Panc1 (cell line): ENCODE data around the gene TBCE. TPM values are rescaled to one million over a fixed set of nuclear protein-coding genes. Genes with fewer than 3 reads are reported as not detected.
"Not testable (repeated sequence)": the region's sequence is repeated elsewhere in the genome, so short reads cannot be mapped to it uniquely, and the experiment has no call there.

Source experiments
- ATAC-seq: fragments of 200-7000 bp; cut with Tn5 transposase; 2 replicates; pipeline ENCODE4 v1.9.1; 2020; ENCODE audit warnings: mild to moderate bottlenecking, moderate library complexity
- BruUV-seq: library from RNA; stranded (reverse); fragments of 400-500 nt; replicated peaks from 2 replicates; lab custom pipeline; 2021; lab: Mats Ljungman, UMichigan
- CTCF ChIA-PET: fragments of 300-600 bp; sonication (Branson Sonifier 250); formaldehyde crosslinking; loops from one replicate; lab custom pipeline; 2022; ENCODE audit warnings: antibody characterized with exemption; lab: Charles Lee
- POLR2A ChIA-PET: fragments of 300-600 bp; sonication (Branson Sonifier 250); formaldehyde crosslinking; loops from one replicate; lab custom pipeline; 2022; ENCODE audit warnings: antibody characterized with exemption; lab: Charles Lee
- DNase-seq: peaks from one replicate; pipeline ENCODE4 v3.0.0-alpha.2; 2010; ENCODE audit warnings: low read depth, low spot score
- H3K27ac ChIP-seq: 2 replicates; pipeline ENCODE4 v1.5.1; 2011; ENCODE audit warnings: mild to moderate bottlenecking, low read length, inconsistent platforms
- H3K27me3 ChIP-seq: fragments of 200-500 bp; sonication (Bioruptor generic); 2 replicates; pipeline ENCODE4 v1.6.0; 2014; ENCODE audit warnings: low read length, inconsistent platforms; ENCODE audit not compliant: control insufficient read depth, insufficient read depth
- H3K36me3 ChIP-seq: fragments of 200-500 bp; sonication (Bioruptor generic); 2 replicates; pipeline ENCODE4 v1.5.1; 2014; ENCODE audit warnings: inconsistent platforms, mild to moderate bottlenecking, low read length, moderate library complexity; ENCODE audit not compliant: control insufficient read depth, insufficient read depth
- H3K4me1 ChIP-seq: 2 replicates; pipeline ENCODE4 v1.5.1; 2011; ENCODE audit warnings: inconsistent platforms, mild to moderate bottlenecking, low read length, moderate library complexity; ENCODE audit not compliant: control insufficient read depth, insufficient read depth
- H3K4me3 ChIP-seq, 2 experiments: 2 replicates each; pipeline ENCODE4 v1.5.1; 2011 to 2012; ENCODE audit warnings: low read depth in 2 of 2, low read length in 2 of 2, mild to moderate bottlenecking in 2 of 2, inconsistent platforms in 1 of 2, moderate library complexity in 1 of 2
- H3K9me3 ChIP-seq: fragments of 200-500 bp; sonication (Bioruptor generic); 2 replicates; pipeline ENCODE4 v1.5.1; 2014; ENCODE audit warnings: low read depth, mild to moderate bottlenecking, inconsistent platforms, low read length, moderate library complexity; ENCODE audit not compliant: control insufficient read depth, insufficient read depth
- POLR2AphosphoS5 ChIP-seq: IDR thresholded peaks from 2 replicates; pipeline ENCODE4 v1.6.1; 2012; ENCODE audit warnings: mild to moderate bottlenecking, low read depth, low read length, moderate library complexity
- SIN3A ChIP-seq: IDR thresholded peaks from 2 replicates; pipeline ENCODE4 v1.6.1; 2012; ENCODE audit warnings: low read depth, mild to moderate bottlenecking, low read length, moderate library complexity, borderline replicate concordance; ENCODE audit not compliant: insufficient read depth
- TCF7L2 ChIP-seq: IDR thresholded peaks from 2 replicates; pipeline ENCODE4 v1.6.1; 2011; ENCODE audit warnings: mild to moderate bottlenecking, low read depth, low read length, inconsistent platforms
- in situ Hi-C: cut with HindIII; loops from 2 replicates; pipeline ENCODE4 v1.10.0; 2016; ENCODE audit warnings: low sequenced_read_pairs, low pct_unique_long_range_greater_than_20kb
- intact Hi-C: fragments of 100-400 bp; cut with micrococcal nuclease; formaldehyde crosslinking; loops from one replicate; pipeline ENCODE4 v1.10.0; 2022; ENCODE audit not compliant: unreplicated experiment
- total RNA-seq: library from RNA; stranded (reverse); gene quantifications from one replicate; pipeline ENCODE4 v1.2.1, GENCODE V29; 2021; ENCODE audit not compliant: unreplicated experiment
- TF ChIP-seq, protein P1 (sequence below): fragments of 450-650 bp; IDR thresholded peaks from 2 replicates; pipeline ENCODE4 v1.5.1; 2017; ENCODE audit warnings: mild to moderate bottlenecking
- TF ChIP-seq, protein P2 (sequence below), 2 experiments: IDR thresholded peaks; 2 replicates each; pipeline ENCODE4 v1.6.1; 2011 to 2012; ENCODE audit warnings: low read depth in 2 of 2, control low read depth in 1 of 2, low read length in 1 of 2, mild to moderate bottlenecking in 1 of 2, moderate library complexity in 1 of 2; ENCODE audit not compliant: insufficient read depth in 1 of 2

TBCE gene
- total RNA-seq, 1 experiment from 2014 or later = 72.0 TPM

DNA sequence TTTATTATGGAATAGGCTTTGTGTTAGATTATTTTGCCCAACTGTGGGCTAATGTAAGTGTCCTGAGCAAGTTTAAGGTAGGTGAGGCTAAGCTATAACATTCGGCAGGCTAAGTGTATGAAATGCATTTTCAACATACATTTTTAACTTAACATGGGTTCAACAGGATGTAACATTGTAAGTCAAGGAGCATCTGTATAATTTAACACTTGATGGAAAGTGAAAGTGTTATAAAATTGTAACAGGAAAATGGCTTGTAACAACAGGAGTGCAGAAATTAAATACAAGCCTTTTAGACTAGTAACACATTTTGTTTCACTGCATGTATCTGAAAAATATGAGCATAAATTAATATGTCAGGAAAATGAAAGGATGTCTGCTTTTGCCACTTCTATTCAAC lies 94.7 kb downstream of the TBCE start:
- no TSS peak for BruUV-seq
- Histone ChIP-seq H3K4me3 (no peak overlapping the region), H3K36me3 (no peaks in the 10 kb centered on the region), H3K9me3 (no peaks in the 10 kb centered on the region), H3K27me3 (no peaks in the 10 kb centered on the region), H3K27ac (no peak overlapping the region), H3K4me1 (no peaks in the 10 kb centered on the region)
- TF ChIP-seq TCF7L2 = no peak
- no peak for TF ChIP-seq SIN3A
- TF ChIP-seq, protein P1, sequence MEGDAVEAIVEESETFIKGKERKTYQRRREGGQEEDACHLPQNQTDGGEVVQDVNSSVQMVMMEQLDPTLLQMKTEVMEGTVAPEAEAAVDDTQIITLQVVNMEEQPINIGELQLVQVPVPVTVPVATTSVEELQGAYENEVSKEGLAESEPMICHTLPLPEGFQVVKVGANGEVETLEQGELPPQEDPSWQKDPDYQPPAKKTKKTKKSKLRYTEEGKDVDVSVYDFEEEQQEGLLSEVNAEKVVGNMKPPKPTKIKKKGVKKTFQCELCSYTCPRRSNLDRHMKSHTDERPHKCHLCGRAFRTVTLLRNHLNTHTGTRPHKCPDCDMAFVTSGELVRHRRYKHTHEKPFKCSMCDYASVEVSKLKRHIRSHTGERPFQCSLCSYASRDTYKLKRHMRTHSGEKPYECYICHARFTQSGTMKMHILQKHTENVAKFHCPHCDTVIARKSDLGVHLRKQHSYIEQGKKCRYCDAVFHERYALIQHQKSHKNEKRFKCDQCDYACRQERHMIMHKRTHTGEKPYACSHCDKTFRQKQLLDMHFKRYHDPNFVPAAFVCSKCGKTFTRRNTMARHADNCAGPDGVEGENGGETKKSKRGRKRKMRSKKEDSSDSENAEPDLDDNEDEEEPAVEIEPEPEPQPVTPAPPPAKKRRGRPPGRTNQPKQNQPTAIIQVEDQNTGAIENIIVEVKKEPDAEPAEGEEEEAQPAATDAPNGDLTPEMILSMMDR = no peak
- TF ChIP-seq, protein P2, sequence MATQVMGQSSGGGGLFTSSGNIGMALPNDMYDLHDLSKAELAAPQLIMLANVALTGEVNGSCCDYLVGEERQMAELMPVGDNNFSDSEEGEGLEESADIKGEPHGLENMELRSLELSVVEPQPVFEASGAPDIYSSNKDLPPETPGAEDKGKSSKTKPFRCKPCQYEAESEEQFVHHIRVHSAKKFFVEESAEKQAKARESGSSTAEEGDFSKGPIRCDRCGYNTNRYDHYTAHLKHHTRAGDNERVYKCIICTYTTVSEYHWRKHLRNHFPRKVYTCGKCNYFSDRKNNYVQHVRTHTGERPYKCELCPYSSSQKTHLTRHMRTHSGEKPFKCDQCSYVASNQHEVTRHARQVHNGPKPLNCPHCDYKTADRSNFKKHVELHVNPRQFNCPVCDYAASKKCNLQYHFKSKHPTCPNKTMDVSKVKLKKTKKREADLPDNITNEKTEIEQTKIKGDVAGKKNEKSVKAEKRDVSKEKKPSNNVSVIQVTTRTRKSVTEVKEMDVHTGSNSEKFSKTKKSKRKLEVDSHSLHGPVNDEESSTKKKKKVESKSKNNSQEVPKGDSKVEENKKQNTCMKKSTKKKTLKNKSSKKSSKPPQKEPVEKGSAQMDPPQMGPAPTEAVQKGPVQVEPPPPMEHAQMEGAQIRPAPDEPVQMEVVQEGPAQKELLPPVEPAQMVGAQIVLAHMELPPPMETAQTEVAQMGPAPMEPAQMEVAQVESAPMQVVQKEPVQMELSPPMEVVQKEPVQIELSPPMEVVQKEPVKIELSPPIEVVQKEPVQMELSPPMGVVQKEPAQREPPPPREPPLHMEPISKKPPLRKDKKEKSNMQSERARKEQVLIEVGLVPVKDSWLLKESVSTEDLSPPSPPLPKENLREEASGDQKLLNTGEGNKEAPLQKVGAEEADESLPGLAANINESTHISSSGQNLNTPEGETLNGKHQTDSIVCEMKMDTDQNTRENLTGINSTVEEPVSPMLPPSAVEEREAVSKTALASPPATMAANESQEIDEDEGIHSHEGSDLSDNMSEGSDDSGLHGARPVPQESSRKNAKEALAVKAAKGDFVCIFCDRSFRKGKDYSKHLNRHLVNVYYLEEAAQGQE (IDR thresholded peaks at IDR 0.05; ENCODE audit: insufficient read depth in 1 of 2, low read depth in 2 of 2, low read length in 1 of 2) = no peak
- no peak for TF ChIP-seq POLR2AphosphoS5
- CTCF ChIA-PET = no interaction called here
- DNase-seq (no peak), ATAC-seq (no peak)
- intact Hi-C loops (no loop called here), in situ Hi-C loops (no loop called here)
- POLR2A ChIA-PET = no interaction called here

DNA sequence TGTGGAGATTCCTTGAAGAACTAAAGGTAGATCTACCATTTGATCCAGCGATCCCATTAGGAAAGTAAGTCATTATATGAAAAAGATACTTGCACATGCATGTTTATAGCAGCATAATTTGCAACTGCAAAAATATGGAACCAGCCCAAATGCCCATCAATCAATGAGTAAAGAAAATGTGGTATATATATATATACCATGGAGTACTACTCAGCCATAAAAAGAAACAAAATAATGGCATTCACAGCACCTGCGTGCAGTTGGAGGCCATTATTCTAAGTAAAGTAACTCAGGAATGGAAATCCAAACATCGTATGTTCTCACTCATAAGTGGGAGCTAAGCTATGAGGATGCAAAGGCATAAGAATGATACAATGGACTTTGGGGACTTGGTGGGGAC lies 95.6 kb downstream of the TBCE start:
- in situ Hi-C loops, H3K9me3 ChIP-seq, H3K27me3 ChIP-seq, CTCF ChIA-PET, H3K4me3 ChIP-seq, POLR2A ChIA-PET, DNase-seq, H3K36me3 ChIP-seq, BruUV-seq, H3K27ac ChIP-seq, intact Hi-C loops, ATAC-seq, H3K4me1 ChIP-seq: not testable (repeated sequence)

DNA sequence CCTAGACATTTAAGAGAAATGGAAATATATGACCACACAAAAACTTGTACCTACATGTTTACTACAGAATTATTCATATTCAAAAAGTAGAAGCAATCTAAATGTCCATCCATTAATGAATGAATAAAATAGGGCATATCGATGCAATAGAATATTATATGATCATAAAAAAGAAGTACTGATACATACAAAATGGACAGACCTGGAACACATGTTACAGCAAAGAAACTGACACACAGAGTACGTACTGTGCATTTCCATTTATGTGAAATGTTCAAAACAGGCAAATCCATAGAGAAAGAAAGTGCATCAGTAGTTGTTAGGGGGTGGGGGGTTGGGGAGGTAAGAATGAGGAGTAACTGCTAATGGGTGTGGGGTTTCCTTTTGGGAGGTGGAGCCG lies 97.8 kb downstream of the TBCE start:
- intact Hi-C loops (no loop called here), in situ Hi-C loops (no loop called here)
- Histone ChIP-seq H3K9me3 (no peaks in the 10 kb centered on the region), H3K36me3 (peaks cover 5% of the 10 kb centered on the region; the same call in 1 of the 2 replicates), H3K27me3 (no peaks in the 10 kb centered on the region), H3K27ac (no peak overlapping the region), H3K4me1 (peaks cover 6% of the 10 kb centered on the region; the same call in 1 of the 2 replicates), H3K4me3 (no peak overlapping the region)
- ChIA-PET CTCF (no interaction called here), POLR2A (no interaction called here)
- no peak for DNase-seq
- no TSS peak for BruUV-seq
- TF ChIP-seq TCF7L2 (no peak), SIN3A (no peak), POLR2AphosphoS5 (no peak)
- TF ChIP-seq, protein P2 (IDR thresholded peaks at IDR 0.05; ENCODE audit: insufficient read depth in 1 of 2, low read depth in 2 of 2, low read length in 1 of 2) = no peak
- TF ChIP-seq, protein P1 = no peak
- ATAC-seq = no peak
